ENCODE data around the gene OR10H2. TPM values are rescaled to one million over a fixed set of nuclear protein-coding genes. Genes with fewer than 3 reads are reported as not detected.

OR10H2 gene
- total RNA-seq, 1 experiment from 2014 or later, result not detected

GRCh38 chr19:15721268-15721667 lies 6.6 kb upstream of the OR10H2 start:
- H3K27ac Mint-ChIP-seq (ENCODE audit: unreplicated experiment), result no peak overlapping the region
- no peaks in the 10 kb centered on the region for H3K36me3 Mint-ChIP-seq (ENCODE audit: insufficient read depth, unreplicated experiment)
- BruUV-seq (replicated peaks), result no TSS peak
- H3K4me3 Mint-ChIP-seq (ENCODE audit: low read depth, unreplicated experiment), result no peak overlapping the region
- TF ChIP-seq CTCF (IDR thresholded peaks at IDR 0.05; ENCODE audit: unreplicated experiment), result no peak
- CTCF ChIA-PET, result no interaction called here
- H3K4me1 Mint-ChIP-seq (ENCODE audit: low read depth, unreplicated experiment), result no peaks in the 10 kb centered on the region
- DNase-seq, result no peak
- H3K9me3 Mint-ChIP-seq (ENCODE audit: low read depth, unreplicated experiment), result peaks cover 3% of the 10 kb centered on the region
- intact Hi-C loops (cut with micrococcal nuclease; ENCODE audit: unreplicated experiment), result no loop called here
- H3K27me3 Mint-ChIP-seq (ENCODE audit: unreplicated experiment), result peaks cover 79% of the 10 kb centered on the region

- no TSS peak for BruUV-seq (replicated peaks)
- peaks cover 79% of the 10 kb centered on the region for H3K27me3 Mint-ChIP-seq (ENCODE audit: unreplicated experiment)
- TF ChIP-seq CTCF (IDR thresholded peaks at IDR 0.05; ENCODE audit: unreplicated experiment), result no peak
- peaks cover 3% of the 10 kb centered on the region for H3K9me3 Mint-ChIP-seq (ENCODE audit: low read depth, unreplicated experiment)
- H3K4me1 Mint-ChIP-seq (ENCODE audit: low read depth, unreplicated experiment), result no peaks in the 10 kb centered on the region
- intact Hi-C loops (cut with micrococcal nuclease; ENCODE audit: unreplicated experiment), result no loop called here
- CTCF ChIA-PET, result interaction anchor here (0.5 kb wide), 1 partner anchor 816 kb away, joined by 5 read pairs; no protein-coding TSS in a partner anchor
- H3K36me3 Mint-ChIP-seq (ENCODE audit: insufficient read depth, unreplicated experiment), result no peaks in the 10 kb centered on the region
- no peak overlapping the region for H3K4me3 Mint-ChIP-seq (ENCODE audit: low read depth, unreplicated experiment)
- no peak for DNase-seq
- H3K27ac Mint-ChIP-seq (ENCODE audit: unreplicated experiment), result no peak overlapping the region
Observed at GRCh38 chr19:15722956-15723355, 4.9 kb upstream of the OR10H2 start.

- intact Hi-C loops (cut with micrococcal nuclease; ENCODE audit: unreplicated experiment), result no loop called here
- Mint-ChIP-seq H3K4me3 (ENCODE audit: low read depth, unreplicated experiment) (no peak overlapping the region), H3K4me1 (ENCODE audit: low read depth, unreplicated experiment) (no peaks in the 10 kb centered on the region), H3K9me3 (ENCODE audit: low read depth, unreplicated experiment) (no peaks in the 10 kb centered on the region), H3K27me3 (ENCODE audit: unreplicated experiment) (peaks cover 61% of the 10 kb centered on the region), H3K27ac (ENCODE audit: unreplicated experiment) (no peak overlapping the region), H3K36me3 (ENCODE audit: insufficient read depth, unreplicated experiment) (no peaks in the 10 kb centered on the region)
- CTCF ChIA-PET, result interaction anchor here (0.6 kb wide), 1 partner anchor 268 kb away, joined by 3 read pairs; no protein-coding TSS in a partner anchor
- TF ChIP-seq CTCF (IDR thresholded peaks at IDR 0.05; ENCODE audit: unreplicated experiment), result no peak
- no TSS peak for BruUV-seq (replicated peaks)
- no peak for DNase-seq
Observed at GRCh38 chr19:15730538-15730937, 2.7 kb downstream of the OR10H2 start.

- Mint-ChIP-seq H3K27me3 (ENCODE audit: unreplicated experiment) (peaks cover 49% of the 10 kb centered on the region), H3K36me3 (ENCODE audit: insufficient read depth, unreplicated experiment) (no peaks in the 10 kb centered on the region), H3K4me3 (ENCODE audit: low read depth, unreplicated experiment) (no peak overlapping the region), H3K4me1 (ENCODE audit: low read depth, unreplicated experiment) (no peaks in the 10 kb centered on the region), H3K9me3 (ENCODE audit: low read depth, unreplicated experiment) (no peaks in the 10 kb centered on the region), H3K27ac (ENCODE audit: unreplicated experiment) (no peak overlapping the region)
- CTCF ChIA-PET, result interaction anchor here (0.6 kb wide), 1 partner anchor 187 kb away, joined by 6 read pairs; no protein-coding TSS in a partner anchor
- TF ChIP-seq CTCF (IDR thresholded peaks at IDR 0.05; ENCODE audit: unreplicated experiment), result no peak
- no peak for DNase-seq
- no TSS peak for BruUV-seq (replicated peaks)
- intact Hi-C loops (cut with micrococcal nuclease; ENCODE audit: unreplicated experiment), result no loop called here
Observed at GRCh38 chr19:15732388-15732787, 4.6 kb downstream of the OR10H2 start.
